Lower leg skin (tissue), 3 donors: ENCODE measurements around the gene FUT9.

Experiments used
- POLR2A ChIP-seq, 2 donors: fragments of 450-650 bp; IDR thresholded peaks; one replicate each; pipeline ENCODE4 v1.6.1; 2016 to 2017; ENCODE audit warnings: antibody characterized with exemption in 2 of 2, mild to moderate bottlenecking in 1 of 2, moderate library complexity in 1 of 2
- TF ChIP-seq, protein P1 (sequence below), 3 donors: fragments of 450-650 bp; IDR thresholded peaks; one replicate each; pipeline ENCODE4 v1.5.1; 2016; ENCODE audit warnings: antibody characterized with exemption in 3 of 3, mild to moderate bottlenecking in 3 of 3, moderate library complexity in 2 of 3

DNA sequence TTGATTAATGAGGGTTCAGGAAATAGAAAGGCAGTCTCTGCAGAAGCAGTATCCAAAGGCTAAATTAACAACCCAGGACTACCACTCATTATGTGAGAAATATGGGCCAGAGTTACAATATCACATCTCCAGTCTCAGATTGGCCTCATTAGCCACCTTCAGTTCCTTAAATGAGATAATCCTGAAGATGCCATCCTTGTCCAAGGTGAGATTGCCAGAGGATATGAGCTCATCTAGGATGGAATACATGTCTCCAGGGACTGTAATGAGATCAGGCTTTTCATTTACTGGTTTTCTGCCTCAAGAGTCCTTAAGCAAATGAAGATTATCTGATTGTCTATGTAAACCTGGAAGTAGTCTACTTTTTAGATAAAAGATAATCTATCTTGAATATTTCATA, 196.3 kb downstream of the FUT9 start:
- TF ChIP-seq, protein P1, sequence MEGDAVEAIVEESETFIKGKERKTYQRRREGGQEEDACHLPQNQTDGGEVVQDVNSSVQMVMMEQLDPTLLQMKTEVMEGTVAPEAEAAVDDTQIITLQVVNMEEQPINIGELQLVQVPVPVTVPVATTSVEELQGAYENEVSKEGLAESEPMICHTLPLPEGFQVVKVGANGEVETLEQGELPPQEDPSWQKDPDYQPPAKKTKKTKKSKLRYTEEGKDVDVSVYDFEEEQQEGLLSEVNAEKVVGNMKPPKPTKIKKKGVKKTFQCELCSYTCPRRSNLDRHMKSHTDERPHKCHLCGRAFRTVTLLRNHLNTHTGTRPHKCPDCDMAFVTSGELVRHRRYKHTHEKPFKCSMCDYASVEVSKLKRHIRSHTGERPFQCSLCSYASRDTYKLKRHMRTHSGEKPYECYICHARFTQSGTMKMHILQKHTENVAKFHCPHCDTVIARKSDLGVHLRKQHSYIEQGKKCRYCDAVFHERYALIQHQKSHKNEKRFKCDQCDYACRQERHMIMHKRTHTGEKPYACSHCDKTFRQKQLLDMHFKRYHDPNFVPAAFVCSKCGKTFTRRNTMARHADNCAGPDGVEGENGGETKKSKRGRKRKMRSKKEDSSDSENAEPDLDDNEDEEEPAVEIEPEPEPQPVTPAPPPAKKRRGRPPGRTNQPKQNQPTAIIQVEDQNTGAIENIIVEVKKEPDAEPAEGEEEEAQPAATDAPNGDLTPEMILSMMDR (IDR thresholded peaks at IDR 0.05), result no peak
- TF ChIP-seq POLR2A (IDR thresholded peaks at IDR 0.05), result no peak
